HepG2 (cell line): ENCODE measurements around the gene LMF2.

Source experiments
- ATF1 ChIP-seq: IDR thresholded peaks from 2 replicates; pipeline ENCODE4 v1.6.1; 2016; ENCODE audit warnings: mild to moderate bottlenecking, control low read depth
- MAZ ChIP-seq, 2 experiments: sonication (generic) in 1 of 2; formaldehyde crosslinking in 1 of 2; IDR thresholded peaks; 2 replicates each; pipeline versions ENCODE4 v1.5.0 to v1.6.1; 2012 to 2020; ENCODE audit warnings: low read depth in 2 of 2, mild to moderate bottlenecking in 2 of 2, borderline replicate concordance in 1 of 2, improper control_type of control experiment in 1 of 2, low read length in 1 of 2, missing genetic modification reagents in 1 of 2, moderate library complexity in 1 of 2
- NFIB ChIP-seq: sonication (generic); formaldehyde crosslinking; IDR thresholded peaks from 2 replicates; pipeline ENCODE4 v1.9.0; 2021; ENCODE audit warnings: missing genetic modification reagents, mild to moderate bottlenecking, borderline replicate concordance
- SRSF9 ChIP-seq: fragments of 200-400 bp; formaldehyde crosslinking; IDR thresholded peaks from 2 replicates; pipeline ENCODE4 v1.6.1; 2018; ENCODE audit warnings: borderline replicate concordance, mild to moderate bottlenecking, low read depth, low read length; ENCODE audit not compliant: insufficient read depth, poor library complexity, severe bottlenecking
- THAP11 ChIP-seq: IDR thresholded peaks from 2 replicates; pipeline ENCODE4 v1.6.1; 2016; ENCODE audit warnings: missing biosample characterization, missing genetic modification reagents
- ZNF44 ChIP-seq: sonication (generic); formaldehyde crosslinking; IDR thresholded peaks from 2 replicates; pipeline ENCODE4 v1.5.1; 2020; ENCODE audit warnings: mild to moderate bottlenecking, missing genetic modification reagents
- TF ChIP-seq, protein P1 (sequence below): sonication (generic); formaldehyde crosslinking; IDR thresholded peaks from 2 replicates; pipeline ENCODE4 v1.4.0; 2020; ENCODE audit warnings: missing genetic modification reagents, mild to moderate bottlenecking, borderline replicate concordance
- TF ChIP-seq, protein P2 (sequence below): sonication (generic); formaldehyde crosslinking; IDR thresholded peaks from 2 replicates; pipeline ENCODE4 v1.4.0; 2020; ENCODE audit warnings: mild to moderate bottlenecking, missing genetic modification reagents

DNA sequence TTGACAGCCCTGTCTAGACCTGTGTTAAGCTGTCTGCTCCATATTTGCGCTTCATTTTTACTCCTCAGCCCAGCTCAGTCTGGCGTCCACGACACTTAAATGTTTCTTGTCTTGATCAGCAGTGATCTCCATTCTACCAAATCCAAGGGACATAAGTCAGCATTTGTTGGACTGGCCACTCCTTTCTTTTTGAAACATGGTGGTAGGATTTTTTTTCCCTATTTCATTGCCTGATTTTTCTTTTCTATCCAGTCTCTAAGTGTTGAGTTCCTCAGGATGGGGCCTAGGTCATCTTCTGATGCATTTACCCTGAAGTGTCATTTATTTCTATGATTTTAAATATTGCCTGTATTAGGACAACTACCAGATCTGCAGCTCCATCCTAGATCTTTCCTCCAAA is 1.4 kb upstream of the LMF2 start:
- TF ChIP-seq, protein P1, sequence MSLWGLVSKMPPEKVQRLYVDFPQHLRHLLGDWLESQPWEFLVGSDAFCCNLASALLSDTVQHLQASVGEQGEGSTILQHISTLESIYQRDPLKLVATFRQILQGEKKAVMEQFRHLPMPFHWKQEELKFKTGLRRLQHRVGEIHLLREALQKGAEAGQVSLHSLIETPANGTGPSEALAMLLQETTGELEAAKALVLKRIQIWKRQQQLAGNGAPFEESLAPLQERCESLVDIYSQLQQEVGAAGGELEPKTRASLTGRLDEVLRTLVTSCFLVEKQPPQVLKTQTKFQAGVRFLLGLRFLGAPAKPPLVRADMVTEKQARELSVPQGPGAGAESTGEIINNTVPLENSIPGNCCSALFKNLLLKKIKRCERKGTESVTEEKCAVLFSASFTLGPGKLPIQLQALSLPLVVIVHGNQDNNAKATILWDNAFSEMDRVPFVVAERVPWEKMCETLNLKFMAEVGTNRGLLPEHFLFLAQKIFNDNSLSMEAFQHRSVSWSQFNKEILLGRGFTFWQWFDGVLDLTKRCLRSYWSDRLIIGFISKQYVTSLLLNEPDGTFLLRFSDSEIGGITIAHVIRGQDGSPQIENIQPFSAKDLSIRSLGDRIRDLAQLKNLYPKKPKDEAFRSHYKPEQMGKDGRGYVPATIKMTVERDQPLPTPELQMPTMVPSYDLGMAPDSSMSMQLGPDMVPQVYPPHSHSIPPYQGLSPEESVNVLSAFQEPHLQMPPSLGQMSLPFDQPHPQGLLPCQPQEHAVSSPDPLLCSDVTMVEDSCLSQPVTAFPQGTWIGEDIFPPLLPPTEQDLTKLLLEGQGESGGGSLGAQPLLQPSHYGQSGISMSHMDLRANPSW (CRISPR knock-in tag) = no peak
- no peak for TF ChIP-seq NFIB
- TF ChIP-seq SRSF9 = no peak
- TF ChIP-seq THAP11 = no peak
- TF ChIP-seq ATF1 = no peak
- no peak for TF ChIP-seq MAZ (IDR thresholded peaks at IDR 0.05; ENCODE audit: borderline replicate concordance, low read depth, low read length)
- TF ChIP-seq MAZ (CRISPR knock-in tag; IDR thresholded peaks at IDR 0.05; ENCODE audit: low read depth) = no peak
- TF ChIP-seq, protein P2, sequence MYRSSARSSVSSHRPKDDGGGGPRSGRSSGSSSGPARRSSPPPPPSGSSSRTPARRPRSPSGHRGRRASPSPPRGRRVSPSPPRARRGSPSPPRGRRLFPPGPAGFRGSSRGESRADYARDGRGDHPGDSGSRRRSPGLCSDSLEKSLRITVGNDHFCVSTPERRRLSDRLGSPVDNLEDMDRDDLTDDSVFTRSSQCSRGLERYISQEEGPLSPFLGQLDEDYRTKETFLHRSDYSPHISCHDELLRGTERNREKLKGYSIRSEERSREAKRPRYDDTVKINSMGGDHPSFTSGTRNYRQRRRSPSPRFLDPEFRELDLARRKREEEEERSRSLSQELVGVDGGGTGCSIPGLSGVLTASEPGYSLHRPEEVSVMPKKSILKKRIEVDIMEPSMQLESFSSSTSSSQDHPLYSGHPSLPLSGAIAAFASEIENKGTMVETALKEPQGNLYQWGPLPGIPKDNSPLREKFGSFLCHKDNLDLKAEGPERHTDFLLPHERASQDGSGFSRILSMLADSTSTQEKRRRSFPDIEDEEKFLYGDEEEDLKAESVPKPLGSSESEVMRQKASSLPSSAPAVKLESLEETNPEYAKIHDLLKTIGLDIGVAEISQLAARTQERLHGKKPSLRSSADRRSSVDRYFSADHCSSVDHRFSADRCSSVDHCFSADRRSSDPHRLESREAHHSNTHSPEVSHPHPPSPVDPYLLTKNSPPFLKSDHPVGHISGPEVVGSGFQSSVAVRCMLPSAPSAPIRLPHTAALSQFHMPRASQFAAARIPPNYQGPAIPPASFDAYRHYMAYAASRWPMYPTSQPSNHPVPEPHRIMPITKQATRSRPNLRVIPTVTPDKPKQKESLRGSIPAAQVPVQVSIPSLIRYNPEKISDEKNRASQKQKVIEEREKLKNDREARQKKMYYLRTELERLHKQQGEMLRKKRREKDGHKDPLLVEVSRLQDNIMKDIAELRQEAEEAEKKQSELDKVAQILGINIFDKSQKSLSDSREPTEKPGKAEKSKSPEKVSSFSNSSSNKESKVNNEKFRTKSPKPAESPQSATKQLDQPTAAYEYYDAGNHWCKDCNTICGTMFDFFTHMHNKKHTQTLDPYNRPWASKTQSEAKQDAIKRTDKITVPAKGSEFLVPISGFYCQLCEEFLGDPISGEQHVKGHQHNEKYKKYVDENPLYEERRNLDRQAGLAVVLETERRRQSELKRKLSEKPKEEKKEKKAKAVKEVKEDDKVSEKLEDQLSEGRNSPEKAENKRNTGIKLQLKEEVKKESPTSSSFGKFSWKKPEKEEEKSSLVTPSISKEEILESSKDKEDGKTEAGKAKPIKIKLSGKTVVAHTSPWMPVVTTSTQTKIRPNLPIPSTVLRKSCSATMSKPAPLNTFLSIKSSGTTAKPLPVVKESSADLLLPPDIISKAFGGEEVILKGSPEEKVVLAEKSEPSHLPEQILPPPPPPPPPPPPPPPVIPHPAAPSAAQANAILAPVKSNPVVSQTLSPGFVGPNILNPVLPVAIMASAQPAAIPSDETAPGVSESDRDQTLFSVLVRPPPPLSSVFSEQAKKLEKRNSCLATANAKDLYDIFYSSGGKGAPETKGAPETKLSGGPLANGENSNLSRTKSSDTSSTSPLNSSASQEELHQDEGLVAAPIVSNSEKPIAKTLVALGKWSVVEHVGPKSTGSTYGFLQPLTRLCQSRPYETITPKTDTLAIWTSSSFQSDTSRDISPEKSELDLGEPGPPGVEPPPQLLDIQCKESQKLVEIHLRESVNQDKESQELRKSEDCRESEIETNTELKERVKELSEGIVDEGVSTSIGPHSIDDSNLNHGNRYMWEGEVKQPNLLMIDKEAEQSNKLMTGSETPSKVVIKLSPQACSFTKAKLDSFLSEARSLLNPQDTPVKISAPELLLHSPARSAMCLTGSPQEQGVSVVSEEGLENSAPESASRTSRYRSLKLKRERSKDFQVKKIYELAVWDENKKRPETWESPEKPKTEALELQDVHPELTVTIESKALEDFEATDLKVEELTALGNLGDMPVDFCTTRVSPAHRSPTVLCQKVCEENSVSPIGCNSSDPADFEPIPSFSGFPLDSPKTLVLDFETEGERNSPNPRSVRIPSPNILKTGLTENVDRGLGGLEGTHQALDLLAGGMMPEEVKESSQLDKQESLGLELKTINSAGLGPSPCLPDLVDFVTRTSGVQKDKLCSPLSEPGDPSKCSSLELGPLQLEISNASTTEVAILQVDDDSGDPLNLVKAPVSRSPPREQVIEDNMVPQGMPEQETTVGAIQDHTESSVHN (CRISPR knock-in tag) = no peak
- TF ChIP-seq ZNF44 (CRISPR knock-in tag) = no peak
